ENCODE results near the gene HSBP1L1.

GRCh38 chr18:80000877-80001276 is 36.4 kb downstream of the HSBP1L1 start:
- TF ChIP-seq CTCF (conservative IDR thresholded peaks at IDR 0.05; ENCODE audit: low read depth, low read length): no peak
- no peak for TF ChIP-seq EZH2 (IDR thresholded peaks at IDR 0.05; ENCODE audit: borderline replicate concordance, low read depth, low read length, poor library complexity, severe bottlenecking)

All from A673 (cell line).